Cardiac septum (tissue), 1 donor: ENCODE results near the gene CCL4. TPM values are rescaled to one million over a fixed set of nuclear protein-coding genes. Genes with fewer than 3 reads are reported as not detected.

Source experiments
- DNase-seq: peaks from one replicate; pipeline ENCODE4 v3.0.0-alpha.2; 2020; ENCODE audit warnings: low spot score
- intact Hi-C: fragments of 100-400 bp; cut with DNase I; formaldehyde crosslinking; loops from one replicate; pipeline ENCODE4 v1.14.0; 2022
- total RNA-seq: library from RNA; stranded (reverse); fragmentation: NEBNext Ultra II Directional; extraction: Animal tissue kit (Norgen Biotek cat#: 25700); gene quantifications from one replicate; pipeline ENCODE4 v1.2.1, GENCODE V29; 2021
- donor health status: DM: no; HTN: no; CAD: no.

Gene CCL4
- total RNA-seq, 1 donor from 2014 or later, result 0.81 TPM

DNA sequence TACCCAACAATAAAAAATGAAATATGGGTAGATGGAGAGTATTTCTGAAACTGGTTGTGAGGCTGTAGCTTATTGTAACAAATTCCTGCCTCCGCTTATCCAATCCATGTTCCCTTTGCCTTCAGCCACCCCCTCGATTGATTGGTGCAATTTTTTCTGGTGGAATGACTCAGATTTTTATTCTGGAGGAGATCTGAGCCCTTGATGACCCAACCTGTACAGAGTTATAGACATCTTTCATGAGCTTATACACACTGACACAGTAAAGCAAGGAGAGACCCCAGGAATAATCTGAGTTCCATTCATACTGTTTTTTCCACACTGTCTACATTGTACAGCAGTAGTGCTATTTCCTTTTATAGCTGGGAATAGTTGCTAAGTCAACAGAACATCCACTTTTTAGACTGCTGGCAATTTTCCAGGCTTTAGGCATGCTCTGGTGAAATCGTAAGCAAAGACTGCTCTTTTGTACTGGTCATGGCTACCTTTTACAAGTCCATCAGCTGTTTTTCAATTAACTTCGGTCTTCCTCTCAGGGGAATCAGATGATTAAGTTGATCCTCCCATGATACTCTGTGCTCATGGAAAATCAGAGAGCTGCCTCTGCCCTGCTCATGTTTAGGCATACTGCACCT, 30.1 kb downstream of the CCL4 start:
- intact Hi-C loops, result no loop called here
- DNase-seq, result no peak

DNA sequence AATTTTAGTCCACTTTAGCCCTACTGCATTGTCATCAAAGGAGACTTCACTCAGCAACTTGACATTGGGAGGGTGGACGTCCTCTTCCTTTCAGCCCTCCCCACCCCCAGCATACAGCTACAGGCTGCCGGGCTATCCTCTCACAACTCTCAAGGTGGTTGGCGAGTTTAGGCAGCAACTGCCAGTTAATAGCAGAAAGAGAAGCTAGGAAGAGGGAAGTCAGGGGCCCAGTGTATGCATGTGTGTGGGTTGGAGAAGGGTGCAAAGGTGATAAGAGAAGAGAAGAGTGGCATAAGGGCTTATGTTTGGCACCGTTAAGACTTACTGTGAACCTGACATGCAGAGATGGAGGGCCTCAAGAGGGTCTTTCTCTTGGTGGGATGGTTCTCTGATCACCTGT, 31.8 kb downstream of the CCL4 start:
- intact Hi-C loops, result no loop called here
- no peak for DNase-seq

DNA sequence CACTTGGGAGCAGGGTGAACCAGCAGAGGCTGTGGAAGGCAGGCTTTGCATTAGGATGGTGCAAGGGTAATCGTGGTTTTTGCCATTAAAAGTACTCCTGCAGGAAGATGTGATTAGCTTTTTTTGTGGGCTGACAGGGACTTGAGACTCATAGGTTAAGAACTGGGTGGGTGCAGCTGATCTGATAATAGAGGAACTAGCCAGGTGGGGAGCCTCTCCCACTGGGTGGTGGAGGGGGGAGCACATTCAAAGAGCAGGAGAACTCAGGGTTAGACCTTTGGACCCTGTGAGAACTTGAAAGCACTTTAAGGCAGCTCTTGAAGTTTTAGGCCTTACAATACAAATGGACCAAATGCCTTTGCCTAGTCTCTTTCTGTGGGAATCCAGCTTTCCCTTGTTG, 32.4 kb downstream of the CCL4 start:
- intact Hi-C loops, result no loop called here
- DNase-seq, result no peak

DNA sequence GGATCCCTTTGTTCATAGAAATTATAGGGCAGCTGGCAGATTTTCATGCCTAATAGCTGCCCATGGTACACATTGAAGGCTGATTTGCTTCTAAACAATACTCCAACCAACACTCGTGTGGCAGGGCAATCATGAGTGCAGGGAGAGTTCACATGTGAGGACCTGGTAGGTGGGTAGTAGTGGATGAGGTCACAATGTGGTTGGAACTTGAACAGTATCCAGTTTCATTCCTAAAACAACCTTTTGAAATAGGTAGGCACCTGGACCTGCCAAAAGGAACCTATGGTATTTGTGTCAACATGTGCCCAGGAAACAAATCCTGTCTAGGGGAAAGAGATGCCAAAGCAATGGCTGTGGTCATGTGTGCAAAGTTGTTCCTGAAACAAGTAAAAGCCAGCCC, 32.8 kb downstream of the CCL4 start:
- intact Hi-C loops, result no loop called here
- no peak for DNase-seq

DNA sequence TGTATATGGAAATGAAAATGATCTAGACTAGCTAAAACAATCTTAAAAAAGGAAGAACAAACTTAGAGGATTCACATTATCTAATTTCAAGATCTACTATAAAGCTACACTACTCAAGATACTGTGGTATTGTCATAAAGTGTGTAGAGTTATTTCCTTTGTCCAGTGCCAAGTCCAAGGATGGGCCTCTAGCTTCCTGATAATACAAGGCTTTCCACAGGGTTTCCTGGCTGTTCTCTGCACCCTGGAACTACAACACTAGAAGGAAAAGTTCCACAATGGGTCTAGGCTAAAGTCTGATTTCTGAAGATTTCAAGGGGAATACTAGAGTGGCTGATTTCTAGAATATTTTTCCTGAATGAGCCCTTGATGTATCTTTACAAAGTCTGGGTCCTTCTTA, 38.6 kb downstream of the CCL4 start:
- intact Hi-C loops, result no loop called here
- no peak for DNase-seq

DNA sequence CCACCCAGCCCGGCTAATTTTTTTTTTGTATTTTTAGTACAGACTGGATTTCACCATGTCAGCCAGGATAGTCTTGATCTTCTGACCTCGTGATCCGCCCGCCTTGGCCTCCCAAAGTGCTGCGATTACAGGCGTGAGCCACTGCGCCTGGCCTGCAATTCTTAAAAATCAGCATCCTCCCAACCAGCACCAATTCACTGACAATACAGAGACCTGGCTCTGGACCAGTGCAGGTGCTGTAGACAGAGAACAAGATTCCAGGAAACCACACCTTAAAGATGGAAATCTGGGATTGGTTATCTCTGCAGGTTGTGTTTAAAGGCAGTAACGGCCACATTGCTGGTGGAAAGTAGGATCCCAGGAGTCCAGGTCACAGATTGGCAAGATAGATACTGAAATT, 39.2 kb downstream of the CCL4 start:
- intact Hi-C loops, result no loop called here

DNA sequence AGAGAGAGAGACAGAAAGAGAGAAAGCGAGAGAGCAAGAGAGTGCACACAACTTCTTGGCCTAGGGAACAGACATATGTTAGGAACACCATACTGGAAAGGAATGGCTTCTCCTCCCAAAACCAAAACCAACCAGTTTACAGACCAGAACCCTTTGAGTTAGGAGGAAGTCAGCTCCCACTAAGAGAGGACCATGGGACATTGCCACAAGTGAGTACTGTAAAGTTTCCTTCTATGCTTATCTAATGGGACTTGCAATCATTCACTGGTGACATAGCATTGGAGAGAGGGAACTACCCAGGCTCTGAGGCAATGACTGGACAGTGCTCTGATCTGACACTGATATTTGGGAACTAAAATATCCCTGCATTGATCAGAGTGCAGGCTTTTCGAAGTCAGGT, 40.4 kb downstream of the CCL4 start:
- no peak for DNase-seq
- intact Hi-C loops, result no loop called here

More for the DNA sequence above, 39.2 kb downstream of the CCL4 start:
- no peak for DNase-seq

DNA sequence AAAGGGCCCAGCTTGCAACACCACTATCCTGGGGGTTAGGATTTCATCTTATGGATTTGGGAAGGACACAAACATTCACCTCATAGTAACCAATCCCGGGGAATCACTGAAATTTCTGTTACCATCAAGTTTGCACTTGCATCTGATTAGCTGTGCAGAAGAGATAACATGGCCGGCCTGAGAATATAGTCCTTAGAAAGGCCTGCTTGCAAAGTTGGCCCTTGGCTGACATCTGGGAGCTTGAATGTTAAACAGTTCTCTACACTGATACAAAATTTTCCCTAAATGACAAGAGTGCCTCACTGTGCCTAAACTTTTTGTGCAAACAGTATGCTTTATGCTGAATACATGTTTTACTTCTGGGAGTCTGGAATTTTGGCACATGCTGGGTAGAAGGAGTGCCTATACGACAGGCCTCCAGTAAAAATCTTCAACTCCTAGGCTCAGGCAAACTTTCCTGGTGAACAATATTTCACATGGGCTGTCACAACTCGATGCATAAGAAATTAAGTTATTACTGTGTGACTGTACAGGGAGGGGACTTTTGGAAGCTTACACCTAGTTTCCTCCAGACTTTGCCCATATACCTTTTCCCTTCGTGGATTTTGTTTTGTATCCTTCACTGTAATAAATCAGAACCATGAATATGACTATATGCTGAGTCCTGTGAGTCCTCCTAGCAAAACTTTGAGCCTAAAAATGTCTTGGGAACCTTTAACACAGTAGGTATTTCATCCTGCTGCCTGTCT, 41.5 kb downstream of the CCL4 start:
- intact Hi-C loops, result no loop called here
- DNase-seq, result no peak

DNA sequence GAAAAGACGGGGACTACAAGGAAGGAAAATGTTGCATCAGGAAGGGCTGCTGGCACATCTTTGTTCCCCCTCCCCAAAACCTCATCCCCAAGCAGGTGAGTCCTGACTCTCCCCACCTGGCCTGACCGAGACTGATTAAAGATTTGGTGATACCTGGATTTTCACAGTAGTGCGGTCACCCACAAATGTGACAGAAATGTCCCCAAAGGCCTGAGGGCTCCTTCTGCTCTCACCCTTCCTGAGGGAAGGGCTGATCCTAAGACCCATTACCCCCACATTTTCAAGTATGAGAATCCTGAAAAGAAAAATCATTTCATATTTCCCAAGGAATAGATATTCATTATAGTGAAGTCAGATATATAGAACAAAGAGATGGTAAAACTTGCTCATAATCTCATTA, 44.0 kb downstream of the CCL4 start:
- intact Hi-C loops, result no loop called here
- DNase-seq, result no peak

DNA sequence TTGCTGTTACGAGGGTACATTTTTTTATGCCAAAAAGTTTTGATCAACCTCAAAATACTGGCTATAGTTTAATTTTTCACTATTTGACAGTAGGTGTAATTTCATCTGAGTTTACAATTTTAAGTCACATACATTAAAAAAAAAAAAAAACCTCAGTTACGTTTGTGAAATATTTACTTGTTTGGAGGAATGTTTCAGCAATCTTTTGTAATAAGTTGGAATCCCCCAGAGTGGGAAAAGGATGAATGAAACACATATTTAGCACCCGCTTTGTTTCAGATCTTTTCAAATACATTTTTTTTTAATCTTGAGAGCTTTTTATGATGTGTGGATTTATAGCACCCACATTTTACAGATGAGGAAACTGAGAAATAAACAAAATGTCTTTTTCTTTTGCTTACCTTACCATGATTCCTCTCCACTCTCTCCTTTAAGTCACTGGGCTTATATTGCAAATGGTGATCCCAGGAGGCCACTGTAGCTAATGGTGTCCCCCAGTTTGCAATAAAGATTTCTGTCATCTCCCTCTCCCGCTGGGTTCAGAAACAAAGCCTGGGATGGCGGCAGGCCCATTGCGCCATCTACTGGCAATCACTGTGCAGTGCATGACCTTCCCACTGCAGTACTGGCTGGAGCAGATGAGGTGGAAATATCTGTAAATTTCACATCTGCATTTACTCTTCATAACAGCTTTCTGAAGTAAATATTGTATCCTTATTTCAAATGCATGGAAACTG, 45.1 kb downstream of the CCL4 start:
- peak; percentile 92 for DNase-seq
- intact Hi-C loops, result loop anchor here (1.0 kb wide), 1 partner anchor 178 kb away; no protein-coding TSS in a partner anchor

DNA sequence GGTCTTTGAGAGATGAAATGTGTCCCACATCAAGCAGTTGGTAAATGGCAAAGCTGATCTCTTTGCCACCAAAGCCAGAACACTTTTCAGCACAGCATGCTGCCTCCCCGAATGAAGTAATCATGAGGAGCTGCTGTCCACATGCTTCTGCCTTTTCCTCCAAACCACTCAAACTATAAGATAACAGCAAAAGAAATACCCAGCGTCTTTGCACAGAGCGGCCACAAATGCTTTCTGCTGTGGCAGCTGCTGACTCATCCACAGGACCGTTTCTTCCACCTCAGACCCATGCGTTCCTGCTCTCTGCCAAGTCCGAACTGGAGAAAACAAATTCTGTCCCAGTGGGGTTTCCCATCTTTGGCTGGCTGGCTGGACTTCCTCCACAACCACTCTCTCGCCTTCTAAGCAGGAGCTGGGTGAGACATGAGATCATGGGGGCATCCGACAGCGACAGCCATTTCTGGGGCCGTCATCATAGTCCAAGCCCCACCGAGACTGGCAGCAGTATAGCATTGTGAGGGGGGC, 45.7 kb downstream of the CCL4 start:
- no peak for DNase-seq
- intact Hi-C loops, result loop anchor here (1.0 kb wide), 1 partner anchor 179 kb away; no protein-coding TSS in a partner anchor

DNA sequence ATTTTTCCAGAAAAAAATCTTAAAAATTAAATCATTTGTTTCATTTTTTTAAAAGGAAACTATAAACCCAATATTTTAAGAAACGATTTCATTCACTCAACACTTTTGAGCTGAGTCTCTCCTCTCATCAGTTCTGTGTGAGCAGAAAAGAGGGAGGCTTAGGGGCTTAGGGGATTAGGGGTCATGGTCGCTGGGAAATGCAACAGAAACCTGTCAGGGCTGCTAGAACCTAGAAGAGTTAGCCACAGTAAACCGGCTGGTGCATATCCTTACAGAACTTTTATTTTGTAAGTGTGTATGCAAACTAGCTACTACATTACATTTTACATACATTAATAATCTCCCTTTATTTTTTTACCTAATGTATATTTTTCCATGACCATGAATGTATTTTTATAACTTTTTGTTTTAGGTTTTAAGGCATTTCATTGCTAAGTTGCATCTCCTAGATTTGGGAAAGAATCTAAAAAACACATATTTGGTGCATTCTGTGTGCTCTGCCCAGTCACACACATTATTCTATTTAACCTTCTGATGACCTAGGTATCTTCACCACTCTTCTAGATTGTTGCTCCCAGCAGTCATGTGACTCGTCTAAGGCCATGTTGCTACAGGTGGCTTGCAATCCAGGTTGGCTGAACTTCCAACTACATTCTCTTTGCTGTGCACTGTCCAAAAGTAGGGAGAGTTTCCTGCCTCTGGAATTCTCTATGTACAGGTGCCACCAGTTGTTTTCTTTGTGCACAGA, 48.4 kb downstream of the CCL4 start:
- intact Hi-C loops, result no loop called here
- DNase-seq, result no peak

DNA sequence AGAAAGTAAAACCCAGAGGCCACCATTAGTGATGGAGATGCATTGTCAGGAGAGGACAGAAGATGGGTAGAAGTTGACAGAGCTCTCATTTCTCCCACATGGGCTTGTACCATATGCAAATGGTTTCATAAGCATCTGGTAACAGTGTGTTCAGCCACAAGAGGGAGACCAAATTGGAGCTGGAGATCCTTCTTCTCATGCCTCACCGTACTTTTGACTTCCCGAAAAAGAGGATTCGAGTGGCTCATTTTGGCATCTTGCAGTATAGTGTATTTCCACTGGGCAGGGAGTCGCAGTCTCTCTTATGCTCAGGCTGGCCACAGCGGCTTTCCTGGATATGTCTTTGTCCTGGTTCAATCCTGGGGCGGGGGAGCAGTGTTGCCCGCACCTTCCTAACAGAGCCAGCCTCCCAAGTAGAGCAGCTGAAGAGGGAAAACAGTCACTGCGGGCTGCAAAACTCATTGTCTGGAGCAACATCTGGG, 49.1 kb downstream of the CCL4 start:
- DNase-seq, result no peak
- intact Hi-C loops, result no loop called here

DNA sequence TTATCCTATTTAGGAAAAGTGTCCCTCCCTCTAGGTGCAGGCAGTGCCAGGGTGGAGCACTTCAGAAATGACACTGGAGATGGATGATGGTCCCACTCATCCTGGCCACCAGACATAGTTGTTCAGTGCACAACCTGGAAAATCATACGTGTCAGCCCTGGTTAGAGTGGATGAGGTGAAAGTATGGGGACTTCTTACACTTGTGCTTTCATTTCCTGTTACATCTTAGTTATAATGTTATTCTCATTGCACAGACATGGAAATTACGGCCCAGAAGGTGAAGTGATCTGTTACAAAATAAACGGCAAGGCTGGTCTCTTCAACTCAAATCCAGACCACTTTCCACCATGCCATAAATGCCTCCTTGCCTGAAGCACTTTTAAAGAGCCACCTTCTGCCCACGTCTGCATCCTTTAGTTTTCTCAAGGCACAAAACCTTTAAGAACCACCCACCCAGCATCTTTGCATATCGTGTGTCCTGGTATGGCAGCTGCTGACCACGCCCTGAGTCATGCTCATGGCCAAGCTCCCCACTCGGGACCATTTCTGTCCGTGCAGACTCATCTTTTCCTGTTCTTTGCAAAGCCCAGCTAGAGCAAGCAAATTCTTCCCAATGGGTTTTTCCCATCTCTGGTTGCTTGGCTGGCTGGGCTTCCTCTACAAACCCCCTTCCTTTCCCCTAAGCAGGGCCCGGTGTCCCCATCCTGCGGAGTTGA, 50.4 kb downstream of the CCL4 start:
- intact Hi-C loops, result no loop called here
- DNase-seq, result no peak

Other genes with a start within 250 kb of the CCL4 start
- not detected for gene HEATR9, start 234.9 kb upstream of the CCL4 start, total RNA-seq
- 2.6 TPM for gene CCL5, start 223.5 kb upstream of the CCL4 start, total RNA-seq
- not detected for gene RDM1, start 173.1 kb upstream of the CCL4 start, total RNA-seq
- gene LYZL6, start 160.1 kb upstream of the CCL4 start, total RNA-seq, result not detected
- gene CCL16, start 122.3 kb upstream of the CCL4 start, total RNA-seq, result not detected
- 6.7 TPM for gene CCL14, start 117.1 kb upstream of the CCL4 start, total RNA-seq
- not detected for gene CCL15, start 102.3 kb upstream of the CCL4 start, total RNA-seq
- not detected for gene CCL23, start 85.9 kb upstream of the CCL4 start, total RNA-seq
- gene CCL18, start 39.6 kb upstream of the CCL4 start, total RNA-seq, result 2.3 TPM
- 0.86 TPM for gene CCL3, start 13.7 kb upstream of the CCL4 start, total RNA-seq
- gene TBC1D3B, start 72.8 kb downstream of the CCL4 start, total RNA-seq, result 3.3 TPM
- gene CCL3L1, start 92.9 kb downstream of the CCL4 start, total RNA-seq, result not detected
- not detected for gene CCL4L2, start 107.2 kb downstream of the CCL4 start, total RNA-seq
- 0.38 TPM for gene TBC1D3I, start 160.7 kb downstream of the CCL4 start, total RNA-seq
- not detected for gene TBC1D3G, start 220.1 kb downstream of the CCL4 start, total RNA-seq